ENCODE data around the gene CD84. TPM values are rescaled to one million over a fixed set of nuclear protein-coding genes. Genes with fewer than 3 reads are reported as not detected.

CD84 gene
- total RNA-seq, 1 experiment from 2014 or later = not detected

DNA sequence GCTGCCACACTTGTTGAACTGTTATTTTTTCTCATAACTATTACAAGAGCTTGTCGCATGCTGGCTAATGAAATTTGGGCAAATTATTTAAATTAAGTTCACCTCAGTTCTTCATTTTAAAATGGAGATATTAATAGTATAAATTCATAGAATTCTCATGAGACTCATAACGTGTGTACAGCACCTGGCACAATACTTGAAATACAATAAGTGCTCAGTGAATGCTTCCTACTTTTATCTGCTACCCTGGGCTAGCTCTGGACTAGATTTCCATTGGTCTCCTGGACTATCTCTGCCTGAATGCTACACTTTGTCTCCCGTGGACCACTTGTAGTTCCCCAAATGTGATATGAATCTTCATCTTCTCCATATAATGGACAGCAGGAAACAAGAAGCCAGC is 57.2 kb downstream of the CD84 start:
- Histone ChIP-seq H3K27me3 (replicated peaks; ENCODE audit: control insufficient read depth, insufficient read depth, low read length) (no peaks in the 10 kb centered on the region), H3K9me3 (no peaks in the 10 kb centered on the region; the same call in 1 of the 2 replicates), H3K4me1 (no peaks in the 10 kb centered on the region), H3K4me3 (ENCODE audit: low read depth, low read length) (no peak overlapping the region), H3K36me3 (ENCODE audit: control insufficient read depth, insufficient read depth, low read length) (no peaks in the 10 kb centered on the region)
- no peak overlapping the region for H3K27ac Mint-ChIP-seq (ENCODE audit: unreplicated experiment)
- BruUV-seq (replicated peaks) = no TSS peak
- no peak for DNase-seq
- ChIA-PET POLR2A (no interaction called here), CTCF (no interaction called here)
- no peaks in the 10 kb centered on the region for H3K36me3 Mint-ChIP-seq (ENCODE audit: insufficient read depth, unreplicated experiment)
- peaks cover 9% of the 10 kb centered on the region for H3K9me3 Mint-ChIP-seq (ENCODE audit: unreplicated experiment)
- intact Hi-C loops (cut with micrococcal nuclease; ENCODE audit: unreplicated experiment) = no loop called here
- no peak overlapping the region for H3K4me3 Mint-ChIP-seq (ENCODE audit: unreplicated experiment)
- peaks cover 12% of the 10 kb centered on the region for H3K4me1 Mint-ChIP-seq (ENCODE audit: low read depth, unreplicated experiment)
- TF ChIP-seq, protein P1, sequence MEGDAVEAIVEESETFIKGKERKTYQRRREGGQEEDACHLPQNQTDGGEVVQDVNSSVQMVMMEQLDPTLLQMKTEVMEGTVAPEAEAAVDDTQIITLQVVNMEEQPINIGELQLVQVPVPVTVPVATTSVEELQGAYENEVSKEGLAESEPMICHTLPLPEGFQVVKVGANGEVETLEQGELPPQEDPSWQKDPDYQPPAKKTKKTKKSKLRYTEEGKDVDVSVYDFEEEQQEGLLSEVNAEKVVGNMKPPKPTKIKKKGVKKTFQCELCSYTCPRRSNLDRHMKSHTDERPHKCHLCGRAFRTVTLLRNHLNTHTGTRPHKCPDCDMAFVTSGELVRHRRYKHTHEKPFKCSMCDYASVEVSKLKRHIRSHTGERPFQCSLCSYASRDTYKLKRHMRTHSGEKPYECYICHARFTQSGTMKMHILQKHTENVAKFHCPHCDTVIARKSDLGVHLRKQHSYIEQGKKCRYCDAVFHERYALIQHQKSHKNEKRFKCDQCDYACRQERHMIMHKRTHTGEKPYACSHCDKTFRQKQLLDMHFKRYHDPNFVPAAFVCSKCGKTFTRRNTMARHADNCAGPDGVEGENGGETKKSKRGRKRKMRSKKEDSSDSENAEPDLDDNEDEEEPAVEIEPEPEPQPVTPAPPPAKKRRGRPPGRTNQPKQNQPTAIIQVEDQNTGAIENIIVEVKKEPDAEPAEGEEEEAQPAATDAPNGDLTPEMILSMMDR (IDR thresholded peaks at IDR 0.05; ENCODE audit: insufficient read depth in 1 of 2, low read depth in 1 of 2, low read length in 1 of 2, severe bottlenecking in 1 of 2, unreplicated experiment in 1 of 2) = no peak
- peaks cover 4% of the 10 kb centered on the region for H3K27me3 Mint-ChIP-seq (ENCODE audit: insufficient read depth, unreplicated experiment)

DNA sequence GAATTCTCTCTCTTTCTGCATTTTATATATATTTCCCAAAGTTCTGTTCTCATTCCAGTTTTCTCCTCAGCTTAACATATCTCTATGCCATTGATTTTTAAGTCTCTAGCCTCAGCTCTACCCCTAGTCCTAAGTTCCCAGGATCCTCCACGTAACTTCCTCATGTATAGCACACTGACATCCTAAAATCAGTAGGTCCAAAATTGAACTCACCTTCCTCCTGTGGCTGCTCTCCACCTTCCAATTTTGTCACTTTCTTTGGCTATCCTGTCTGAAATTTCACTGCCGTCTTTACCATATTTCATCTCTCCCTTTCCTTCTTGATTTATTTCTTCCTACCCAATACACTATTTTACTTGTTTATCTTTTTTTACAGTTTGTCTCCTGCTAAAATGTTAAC is 57.7 kb downstream of the CD84 start:
- ChIA-PET POLR2A (no interaction called here), CTCF (no interaction called here)
- intact Hi-C loops (cut with micrococcal nuclease; ENCODE audit: unreplicated experiment) = no loop called here
- no peaks in the 10 kb centered on the region for H3K4me1 ChIP-seq
- no peaks in the 10 kb centered on the region for H3K36me3 Mint-ChIP-seq (ENCODE audit: insufficient read depth, unreplicated experiment)
- BruUV-seq (replicated peaks) = no TSS peak
- H3K4me3 ChIP-seq (ENCODE audit: low read depth, low read length) = no peak overlapping the region
- no peaks in the 10 kb centered on the region for H3K36me3 ChIP-seq (ENCODE audit: control insufficient read depth, insufficient read depth, low read length)
- H3K4me1 Mint-ChIP-seq (ENCODE audit: low read depth, unreplicated experiment) = peaks cover 12% of the 10 kb centered on the region
- H3K4me3 Mint-ChIP-seq (ENCODE audit: unreplicated experiment) = no peak overlapping the region
- H3K27me3 ChIP-seq (replicated peaks; ENCODE audit: control insufficient read depth, insufficient read depth, low read length) = no peaks in the 10 kb centered on the region
- peaks cover 3% of the 10 kb centered on the region for H3K9me3 Mint-ChIP-seq (ENCODE audit: unreplicated experiment)
- no peak for DNase-seq
- TF ChIP-seq, protein P1 (IDR thresholded peaks at IDR 0.05; ENCODE audit: insufficient read depth in 1 of 2, low read depth in 1 of 2, low read length in 1 of 2, severe bottlenecking in 1 of 2, unreplicated experiment in 1 of 2) = no peak
- peaks cover 3% of the 10 kb centered on the region; the same call in 1 of the 2 replicates for H3K9me3 ChIP-seq
- H3K27me3 Mint-ChIP-seq (ENCODE audit: insufficient read depth, unreplicated experiment) = peaks cover 4% of the 10 kb centered on the region
- H3K27ac Mint-ChIP-seq (ENCODE audit: unreplicated experiment) = no peak overlapping the region

DNA sequence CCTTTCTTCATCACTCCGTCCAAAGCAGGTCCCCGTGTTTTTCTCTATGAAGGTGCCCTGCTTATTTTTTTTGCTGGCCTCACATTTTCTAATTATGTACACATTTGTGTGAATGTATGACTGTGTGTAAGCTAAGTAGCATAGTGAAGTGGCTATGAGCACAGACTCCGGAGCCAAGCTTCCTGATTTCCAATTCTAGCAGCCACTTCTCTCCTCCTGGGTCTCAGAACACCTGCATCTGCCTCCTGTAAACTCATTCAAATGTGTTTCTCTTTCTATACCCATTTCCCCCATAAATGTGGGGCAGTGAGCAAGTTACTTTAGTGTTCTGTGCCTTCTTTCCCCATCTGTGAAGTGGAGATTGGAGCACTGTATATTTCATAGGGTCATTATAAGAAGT is 58.3 kb downstream of the CD84 start:
- no TSS peak for BruUV-seq (replicated peaks)
- Histone ChIP-seq H3K4me3 (ENCODE audit: low read depth, low read length) (no peak overlapping the region), H3K4me1 (no peaks in the 10 kb centered on the region), H3K27me3 (replicated peaks; ENCODE audit: control insufficient read depth, insufficient read depth, low read length) (no peaks in the 10 kb centered on the region), H3K9me3 (peaks cover 3% of the 10 kb centered on the region; the same call in 1 of the 2 replicates), H3K36me3 (ENCODE audit: control insufficient read depth, insufficient read depth, low read length) (no peaks in the 10 kb centered on the region)
- Mint-ChIP-seq H3K27me3 (ENCODE audit: insufficient read depth, unreplicated experiment) (peaks cover 4% of the 10 kb centered on the region), H3K27ac (ENCODE audit: unreplicated experiment) (no peak overlapping the region), H3K4me3 (ENCODE audit: unreplicated experiment) (no peak overlapping the region), H3K9me3 (ENCODE audit: unreplicated experiment) (no peaks in the 10 kb centered on the region), H3K36me3 (ENCODE audit: insufficient read depth, unreplicated experiment) (no peaks in the 10 kb centered on the region), H3K4me1 (ENCODE audit: low read depth, unreplicated experiment) (peaks cover 12% of the 10 kb centered on the region)
- ChIA-PET POLR2A (no interaction called here), CTCF (no interaction called here)
- intact Hi-C loops (cut with micrococcal nuclease; ENCODE audit: unreplicated experiment) = no loop called here
- DNase-seq = no peak
- TF ChIP-seq, protein P1 (IDR thresholded peaks at IDR 0.05; ENCODE audit: insufficient read depth in 1 of 2, low read depth in 1 of 2, low read length in 1 of 2, severe bottlenecking in 1 of 2, unreplicated experiment in 1 of 2) = no peak

Measured in Caco-2 (cell line).